Measurements from ENCODE around the gene TGFBR2. TPM values are rescaled to one million over a fixed set of nuclear protein-coding genes. Genes with fewer than 3 reads are reported as not detected.

Gene TGFBR2
- total RNA-seq, 1 donor from 2014 or later = 25.7 TPM

DNA sequence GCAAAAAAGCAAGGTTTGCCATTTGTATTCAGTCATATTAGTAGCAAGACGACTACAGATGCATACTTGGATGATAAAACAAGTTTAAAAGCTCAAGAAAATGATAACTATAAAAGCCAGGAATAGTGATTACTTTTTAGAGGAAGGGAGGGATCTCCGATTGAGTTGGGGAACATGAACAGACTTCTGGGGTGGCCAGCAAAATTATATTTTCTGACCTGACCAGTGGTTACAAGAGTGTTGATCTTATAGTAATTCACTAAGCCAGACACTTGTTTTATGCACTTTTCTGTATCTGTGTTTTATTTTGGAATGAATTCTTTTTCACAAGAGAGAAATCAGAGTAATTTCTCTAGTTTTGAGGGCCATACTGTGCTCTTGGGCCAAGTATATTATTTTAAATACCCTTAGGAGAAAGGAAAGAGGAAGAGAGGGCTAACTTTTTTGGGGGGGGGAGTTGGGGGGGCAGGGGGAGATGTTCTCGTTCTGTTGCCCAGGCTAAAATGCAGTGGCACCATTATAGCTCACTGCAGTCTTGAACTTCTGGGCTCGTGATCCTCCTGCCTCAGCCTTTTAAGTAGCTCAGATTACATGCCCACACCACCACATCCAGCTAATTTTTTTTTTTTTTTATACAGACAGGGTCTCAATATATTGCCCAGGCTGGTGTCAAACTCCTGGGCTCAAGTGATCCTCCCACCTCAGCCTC is 57.3 kb downstream of the TGFBR2 start:
- Mint-ChIP-seq H3K9me3 (ENCODE audit: low read depth) (no peaks in the 10 kb centered on the region), H3K4me3 (ENCODE audit: unreplicated experiment) (no peak overlapping the region), H3K27me3 (ENCODE audit: low read depth) (no peaks in the 10 kb centered on the region), H3K4me1 (ENCODE audit: low read depth) (peaks cover 73% of the 10 kb centered on the region), H3K27ac (ENCODE audit: unreplicated experiment) (peak overlapping the region; percentile 32), H3K36me3 (ENCODE audit: low read depth) (no peaks in the 10 kb centered on the region)
- TF ChIP-seq, protein P1, sequence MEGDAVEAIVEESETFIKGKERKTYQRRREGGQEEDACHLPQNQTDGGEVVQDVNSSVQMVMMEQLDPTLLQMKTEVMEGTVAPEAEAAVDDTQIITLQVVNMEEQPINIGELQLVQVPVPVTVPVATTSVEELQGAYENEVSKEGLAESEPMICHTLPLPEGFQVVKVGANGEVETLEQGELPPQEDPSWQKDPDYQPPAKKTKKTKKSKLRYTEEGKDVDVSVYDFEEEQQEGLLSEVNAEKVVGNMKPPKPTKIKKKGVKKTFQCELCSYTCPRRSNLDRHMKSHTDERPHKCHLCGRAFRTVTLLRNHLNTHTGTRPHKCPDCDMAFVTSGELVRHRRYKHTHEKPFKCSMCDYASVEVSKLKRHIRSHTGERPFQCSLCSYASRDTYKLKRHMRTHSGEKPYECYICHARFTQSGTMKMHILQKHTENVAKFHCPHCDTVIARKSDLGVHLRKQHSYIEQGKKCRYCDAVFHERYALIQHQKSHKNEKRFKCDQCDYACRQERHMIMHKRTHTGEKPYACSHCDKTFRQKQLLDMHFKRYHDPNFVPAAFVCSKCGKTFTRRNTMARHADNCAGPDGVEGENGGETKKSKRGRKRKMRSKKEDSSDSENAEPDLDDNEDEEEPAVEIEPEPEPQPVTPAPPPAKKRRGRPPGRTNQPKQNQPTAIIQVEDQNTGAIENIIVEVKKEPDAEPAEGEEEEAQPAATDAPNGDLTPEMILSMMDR (IDR thresholded peaks at IDR 0.05) = no peak
- no peak for DNase-seq (ENCODE audit: low spot score)

DNA sequence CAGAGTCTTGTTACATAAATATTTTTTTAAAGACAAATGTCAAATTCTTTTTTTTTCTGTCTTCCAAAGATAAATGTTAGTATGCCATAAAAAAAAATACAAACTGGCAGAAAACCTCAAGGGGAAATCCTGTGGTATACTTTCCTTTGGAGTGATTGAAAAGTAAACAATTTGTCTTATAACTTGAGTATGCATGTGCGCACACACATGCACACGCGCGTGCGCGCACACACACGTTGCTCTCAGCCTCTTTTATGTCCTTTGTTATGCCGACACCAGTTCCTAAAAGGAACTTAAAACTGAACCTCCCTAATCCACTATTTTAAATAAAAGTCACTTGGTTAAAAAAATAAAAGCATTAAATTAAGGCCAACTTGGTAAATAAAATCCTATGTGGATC is 58.1 kb downstream of the TGFBR2 start:
- no peaks in the 10 kb centered on the region for H3K9me3 Mint-ChIP-seq (ENCODE audit: low read depth)
- no peak overlapping the region for H3K27ac Mint-ChIP-seq (ENCODE audit: unreplicated experiment)
- no peak for DNase-seq (ENCODE audit: low spot score)
- TF ChIP-seq, protein P1 (IDR thresholded peaks at IDR 0.05) = no peak
- H3K4me1 Mint-ChIP-seq (ENCODE audit: low read depth) = peaks cover 65% of the 10 kb centered on the region
- H3K27me3 Mint-ChIP-seq (ENCODE audit: low read depth) = no peaks in the 10 kb centered on the region
- peaks cover 2% of the 10 kb centered on the region for H3K36me3 Mint-ChIP-seq (ENCODE audit: low read depth)
- H3K4me3 Mint-ChIP-seq (ENCODE audit: unreplicated experiment) = no peak overlapping the region

- H3K4me3 Mint-ChIP-seq (ENCODE audit: unreplicated experiment) = no peak overlapping the region
- no peaks in the 10 kb centered on the region for H3K27me3 Mint-ChIP-seq (ENCODE audit: low read depth)
- no peak for DNase-seq (ENCODE audit: low spot score)
- TF ChIP-seq, protein P1 (IDR thresholded peaks at IDR 0.05) = no peak
- no peak overlapping the region for H3K27ac Mint-ChIP-seq (ENCODE audit: unreplicated experiment)
- H3K4me1 Mint-ChIP-seq (ENCODE audit: low read depth) = peaks cover 62% of the 10 kb centered on the region
- peaks cover 2% of the 10 kb centered on the region for H3K36me3 Mint-ChIP-seq (ENCODE audit: low read depth)
- no peaks in the 10 kb centered on the region for H3K9me3 Mint-ChIP-seq (ENCODE audit: low read depth)
These were observed 58.5 kb downstream of the TGFBR2 start for GRCh38 chr3:30664884-30665283.

DNA sequence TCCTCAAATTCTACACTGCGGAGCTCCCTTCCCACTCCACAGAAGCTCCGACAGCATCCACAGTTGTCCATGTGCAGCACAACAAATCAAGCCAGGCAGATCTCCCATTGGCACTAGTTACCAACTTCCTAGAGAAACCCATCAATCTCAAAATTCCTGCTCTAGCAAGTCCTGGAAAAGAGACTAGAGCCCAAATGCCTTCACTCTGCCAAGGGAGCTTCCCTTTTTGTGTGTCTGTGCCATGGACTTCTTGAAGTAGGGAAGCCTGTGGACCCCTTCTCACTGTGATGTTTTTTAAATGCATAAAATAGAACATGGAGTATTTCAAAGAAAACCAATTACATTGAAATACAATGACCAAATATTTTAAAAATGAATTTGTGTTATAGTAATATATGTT is 59.1 kb downstream of the TGFBR2 start:
- Mint-ChIP-seq H3K4me3 (ENCODE audit: unreplicated experiment) (no peak overlapping the region), H3K4me1 (ENCODE audit: low read depth) (peaks cover 62% of the 10 kb centered on the region), H3K36me3 (ENCODE audit: low read depth) (peaks cover 6% of the 10 kb centered on the region), H3K27ac (ENCODE audit: unreplicated experiment) (no peak overlapping the region), H3K9me3 (ENCODE audit: low read depth) (no peaks in the 10 kb centered on the region), H3K27me3 (ENCODE audit: low read depth) (no peaks in the 10 kb centered on the region)
- no peak for DNase-seq (ENCODE audit: low spot score)
- TF ChIP-seq, protein P1 (IDR thresholded peaks at IDR 0.05) = no peak

DNA sequence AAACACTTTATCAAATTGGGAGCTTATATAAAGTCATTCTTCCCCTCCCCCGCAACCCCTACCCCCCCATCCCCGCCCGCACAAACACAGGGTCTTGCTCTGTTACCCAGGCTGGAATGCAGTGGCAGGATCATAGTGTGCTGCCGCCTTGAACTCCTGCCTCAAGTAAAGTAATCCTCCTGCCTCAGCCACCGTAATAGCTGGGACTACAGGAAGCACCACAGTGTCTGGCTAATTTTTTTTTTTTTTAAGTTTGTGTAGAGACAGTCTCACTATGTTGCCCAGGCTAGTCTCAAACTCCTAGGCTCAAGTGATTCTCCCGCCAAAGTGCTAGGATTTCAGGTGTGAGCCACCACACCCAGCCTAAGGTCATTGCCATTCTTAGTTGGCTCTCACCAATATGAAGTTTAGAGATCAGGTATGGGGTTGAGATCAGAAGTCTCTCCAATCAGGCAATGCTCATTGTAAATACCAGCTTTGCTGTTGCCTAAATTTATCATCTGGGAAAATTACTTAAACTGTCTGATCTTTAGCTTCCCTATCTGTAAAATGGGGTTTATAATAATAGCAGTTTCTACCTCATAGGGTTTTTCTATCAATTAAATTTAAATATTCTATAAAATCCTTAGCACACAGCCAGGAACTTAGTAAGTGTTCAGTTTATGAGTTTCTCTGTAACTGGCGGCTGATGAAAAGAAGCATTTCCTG is 60.3 kb downstream of the TGFBR2 start:
- no peak for DNase-seq (ENCODE audit: low spot score)
- peak overlapping the region; percentile 10 for H3K27ac Mint-ChIP-seq (ENCODE audit: unreplicated experiment)
- TF ChIP-seq, protein P1 (IDR thresholded peaks at IDR 0.05) = no peak
- H3K4me3 Mint-ChIP-seq (ENCODE audit: unreplicated experiment) = no peak overlapping the region
- H3K9me3 Mint-ChIP-seq (ENCODE audit: low read depth) = no peaks in the 10 kb centered on the region
- peaks cover 50% of the 10 kb centered on the region for H3K4me1 Mint-ChIP-seq (ENCODE audit: low read depth)
- no peaks in the 10 kb centered on the region for H3K27me3 Mint-ChIP-seq (ENCODE audit: low read depth)
- peaks cover 9% of the 10 kb centered on the region for H3K36me3 Mint-ChIP-seq (ENCODE audit: low read depth)

Data from chondrocyte (in vitro differentiated cells).